ENCODE measurements around the gene MBD2. TPM values are rescaled to one million over a fixed set of nuclear protein-coding genes. Genes with fewer than 3 reads are reported as not detected.

MBD2 gene
- total RNA-seq, 2 experiments from 2014 or later: 101 to 102 TPM

DNA sequence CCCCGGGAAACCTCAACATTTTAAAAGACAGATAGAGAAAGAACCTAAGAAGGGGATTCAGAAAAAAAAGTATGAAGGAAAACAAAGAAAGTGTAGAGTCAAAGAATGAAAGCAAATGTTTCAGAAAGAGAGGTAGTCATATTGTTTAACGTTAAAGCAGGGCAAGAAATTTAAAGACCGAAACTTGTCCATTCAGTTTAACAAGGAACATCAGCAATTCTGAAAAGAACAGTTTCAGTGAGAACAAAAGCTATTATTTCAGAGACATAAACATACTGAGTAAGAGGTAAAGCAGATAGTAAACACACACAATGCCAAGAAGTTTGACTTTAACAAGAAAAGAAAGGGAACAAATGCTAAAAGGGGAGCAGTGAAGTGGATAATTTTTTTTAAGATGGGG, 41.1 kb downstream of the MBD2 start:
- intact Hi-C loops (cut with micrococcal nuclease): loop anchor here (2.0 kb wide), 1 partner anchor 27 kb away; no protein-coding TSS in a partner anchor
- H3K27ac Mint-ChIP-seq: no peak overlapping the region
- CTCF ChIA-PET: interaction anchor here (1.2 kb wide), 1 partner anchor 87 kb away, joined by 4 read pairs; no protein-coding TSS in a partner anchor

DNA sequence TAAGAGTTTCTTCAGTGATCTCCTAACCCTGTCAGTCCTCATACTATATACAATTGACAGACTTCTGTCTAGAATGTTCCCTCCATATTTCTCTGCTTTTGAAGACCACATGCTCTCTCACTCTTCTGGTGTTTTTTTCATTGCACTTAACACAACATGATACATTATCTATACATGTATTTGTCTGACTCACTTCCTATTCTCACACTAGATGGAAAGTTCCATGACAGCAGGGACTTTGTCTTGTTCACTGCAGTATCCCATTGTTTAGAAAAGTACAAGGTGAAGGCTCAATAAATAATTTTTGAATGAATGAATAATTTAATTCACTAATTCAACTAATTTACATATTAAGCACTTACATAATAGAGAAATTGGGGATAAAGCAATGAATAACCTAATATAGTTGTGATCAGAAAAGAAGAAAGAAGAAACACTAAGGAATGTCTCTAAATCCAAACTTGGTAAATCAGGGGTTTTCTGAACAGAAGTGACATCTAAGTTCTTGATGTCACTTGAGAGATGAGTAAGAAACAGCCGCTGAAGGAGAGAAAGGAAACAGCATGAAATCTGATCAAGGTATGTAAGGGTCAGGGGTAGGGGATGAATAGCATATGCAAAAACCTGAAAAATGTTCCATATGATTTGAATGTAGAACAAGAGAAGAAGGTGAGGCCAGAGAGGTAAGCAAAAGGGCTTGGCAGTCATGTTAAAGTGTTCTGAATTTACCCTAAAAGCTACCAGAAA, 42.4 kb downstream of the MBD2 start:
- no peaks in the 10 kb centered on the region for H3K27me3 Mint-ChIP-seq
- TF ChIP-seq, protein P1, sequence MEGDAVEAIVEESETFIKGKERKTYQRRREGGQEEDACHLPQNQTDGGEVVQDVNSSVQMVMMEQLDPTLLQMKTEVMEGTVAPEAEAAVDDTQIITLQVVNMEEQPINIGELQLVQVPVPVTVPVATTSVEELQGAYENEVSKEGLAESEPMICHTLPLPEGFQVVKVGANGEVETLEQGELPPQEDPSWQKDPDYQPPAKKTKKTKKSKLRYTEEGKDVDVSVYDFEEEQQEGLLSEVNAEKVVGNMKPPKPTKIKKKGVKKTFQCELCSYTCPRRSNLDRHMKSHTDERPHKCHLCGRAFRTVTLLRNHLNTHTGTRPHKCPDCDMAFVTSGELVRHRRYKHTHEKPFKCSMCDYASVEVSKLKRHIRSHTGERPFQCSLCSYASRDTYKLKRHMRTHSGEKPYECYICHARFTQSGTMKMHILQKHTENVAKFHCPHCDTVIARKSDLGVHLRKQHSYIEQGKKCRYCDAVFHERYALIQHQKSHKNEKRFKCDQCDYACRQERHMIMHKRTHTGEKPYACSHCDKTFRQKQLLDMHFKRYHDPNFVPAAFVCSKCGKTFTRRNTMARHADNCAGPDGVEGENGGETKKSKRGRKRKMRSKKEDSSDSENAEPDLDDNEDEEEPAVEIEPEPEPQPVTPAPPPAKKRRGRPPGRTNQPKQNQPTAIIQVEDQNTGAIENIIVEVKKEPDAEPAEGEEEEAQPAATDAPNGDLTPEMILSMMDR (IDR thresholded peaks at IDR 0.05): no peak

More for the DNA sequence above, 41.1 kb downstream of the MBD2 start:
- Mint-ChIP-seq H3K9me3 (no peaks in the 10 kb centered on the region), H3K4me1 (ENCODE audit: low read depth) (peaks cover 2% of the 10 kb centered on the region), H3K27me3 (no peaks in the 10 kb centered on the region), H3K36me3 (ENCODE audit: low read depth) (peaks cover 17% of the 10 kb centered on the region), H3K4me3 (no peak overlapping the region)
- POLR2A ChIA-PET: interaction anchor here (1.0 kb wide), 1 partner anchor 20 kb away, joined by 3 read pairs; no protein-coding TSS in a partner anchor
- ATAC-seq (no peak), DNase-seq (no peak)
- TF ChIP-seq, protein P1 (IDR thresholded peaks at IDR 0.05): no peak

DNA sequence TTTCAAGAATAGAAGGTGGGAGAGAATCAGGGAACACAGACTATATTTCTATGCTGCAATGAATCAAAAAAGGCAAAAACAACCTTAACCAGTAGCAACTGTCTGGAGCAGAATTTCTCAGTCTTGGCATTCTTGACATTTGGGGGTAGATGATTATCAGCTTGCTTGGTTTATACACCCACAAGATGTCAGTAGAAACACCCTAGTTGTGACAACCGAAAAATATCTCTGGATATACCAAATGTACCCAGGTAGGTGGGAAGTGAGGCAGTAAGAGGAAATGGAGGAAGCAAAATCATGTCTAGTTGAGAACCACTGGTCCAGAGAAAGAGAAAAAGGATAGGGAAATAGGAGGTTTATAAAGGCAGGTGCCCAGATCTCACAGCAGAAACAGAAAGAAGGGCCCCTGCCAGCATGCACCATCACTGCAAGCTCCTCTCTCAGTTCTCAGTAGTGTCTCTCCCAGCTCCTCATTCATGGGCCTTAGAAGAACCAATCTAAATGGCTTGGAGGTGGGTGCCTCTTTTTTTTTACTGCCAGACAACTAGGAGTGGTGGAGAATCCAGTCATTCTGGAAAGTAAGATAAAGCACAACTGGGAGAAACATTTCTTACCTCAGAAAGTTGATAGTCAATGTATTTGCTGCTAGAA, 50.4 kb downstream of the MBD2 start:
- DNase-seq: peak; percentile 22

More for the DNA sequence above, 42.4 kb downstream of the MBD2 start:
- no peak overlapping the region for H3K4me3 Mint-ChIP-seq
- intact Hi-C loops (cut with micrococcal nuclease): loop anchor here (2.0 kb wide), 1 partner anchor 29 kb away; no protein-coding TSS in a partner anchor
- no peaks in the 10 kb centered on the region for H3K9me3 Mint-ChIP-seq
- ChIA-PET CTCF (interaction anchor here (1.2 kb wide), 1 partner anchor 41 kb away, joined by 6 read pairs; no protein-coding TSS in a partner anchor), POLR2A (interaction anchor here (0.7 kb wide), 1 partner anchor 14 kb away, joined by 3 read pairs; no protein-coding TSS in a partner anchor)
- H3K4me1 Mint-ChIP-seq (ENCODE audit: low read depth): peaks cover 3% of the 10 kb centered on the region
- H3K36me3 Mint-ChIP-seq (ENCODE audit: low read depth): peaks cover 11% of the 10 kb centered on the region
- ATAC-seq: peak; percentile 86
- DNase-seq: peak; percentile 15
- H3K27ac Mint-ChIP-seq: no peak overlapping the region

DNA sequence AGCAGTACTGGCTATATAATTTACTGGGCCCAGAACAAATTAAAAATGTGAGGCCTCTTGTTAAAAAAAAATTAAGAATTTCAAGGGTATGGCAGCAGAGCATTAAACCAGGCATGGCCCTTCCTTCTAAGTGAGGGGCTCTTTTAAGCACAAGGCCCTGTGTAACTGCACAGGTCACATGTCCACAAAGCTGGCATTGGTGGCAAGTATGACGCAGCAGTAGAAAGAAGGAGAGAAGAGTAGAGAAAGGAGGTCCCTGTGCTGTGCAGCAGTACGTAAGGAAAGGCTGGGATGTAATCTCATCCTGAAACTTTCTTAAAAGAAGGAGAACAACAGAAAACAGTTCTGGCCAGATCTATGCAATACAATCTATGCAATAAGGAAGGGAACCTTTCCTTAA, 51.2 kb downstream of the MBD2 start:
- Mint-ChIP-seq H3K27ac (peak overlapping the region; percentile 90), H3K9me3 (no peaks in the 10 kb centered on the region), H3K4me1 (ENCODE audit: low read depth) (peaks cover 40% of the 10 kb centered on the region), H3K4me3 (no peak overlapping the region), H3K36me3 (ENCODE audit: low read depth) (peaks cover 6% of the 10 kb centered on the region), H3K27me3 (no peaks in the 10 kb centered on the region)
- DNase-seq (no peak), ATAC-seq (no peak)
- ChIA-PET POLR2A (no interaction called here), CTCF (interaction anchor here (0.8 to 2.7 kb wide), 7 partner anchors 8 to 184 kb away, joined by 3 to 9 read pairs (median 4); partner anchors contain the start of genes C18orf54 and STARD6)
- TF ChIP-seq, protein P1 (IDR thresholded peaks at IDR 0.05): no peak
- intact Hi-C loops (cut with micrococcal nuclease): loop anchor here (5.0 to 10.0 kb wide), 2 partner anchors 39 to 182 kb away; partner anchors contain the start of genes C18orf54 and STARD6

More for the DNA sequence above, 50.4 kb downstream of the MBD2 start:
- Mint-ChIP-seq H3K4me3 (no peak overlapping the region), H3K9me3 (no peaks in the 10 kb centered on the region), H3K27me3 (no peaks in the 10 kb centered on the region), H3K27ac (peak overlapping the region; percentile 90), H3K4me1 (ENCODE audit: low read depth) (peaks cover 39% of the 10 kb centered on the region), H3K36me3 (ENCODE audit: low read depth) (peaks cover 6% of the 10 kb centered on the region)
- TF ChIP-seq, protein P1 (IDR thresholded peaks at IDR 0.05): no peak
- CTCF ChIA-PET: interaction anchor here (0.8 to 2.7 kb wide), 7 partner anchors 9 to 183 kb away, joined by 3 to 9 read pairs (median 4); partner anchors contain the start of genes C18orf54 and STARD6
- peak; percentile 77 for ATAC-seq
- intact Hi-C loops (cut with micrococcal nuclease): loop anchor here (2.0 to 10.0 kb wide), 3 partner anchors 27 to 181 kb away; partner anchors contain the start of genes C18orf54 and STARD6
- POLR2A ChIA-PET: no interaction called here
